Type B pancreatic cell (in vitro differentiated cells): ENCODE measurements around the gene DENND2D. TPM values are rescaled to one million over a fixed set of nuclear protein-coding genes. Genes with fewer than 3 reads are reported as not detected.

Source experiments
- DNase-seq: peaks from one replicate; pipeline ENCODE4 v3.0.0; 2021; ENCODE audit warnings: mixed read lengths; ENCODE audit not compliant: unreplicated experiment; ENCODE audit errors: extremely low spot score
- H3K27ac Mint-ChIP-seq: 2 replicates; pipeline ENCODE4 v1.8.0; 2021; ENCODE audit warnings: mild to moderate bottlenecking, mixed read lengths
- H3K27me3 Mint-ChIP-seq: 2 replicates; pipeline ENCODE4 v1.8.0; 2021; ENCODE audit warnings: mixed read lengths
- H3K36me3 Mint-ChIP-seq: 2 replicates; pipeline ENCODE4 v1.8.0; 2021; ENCODE audit warnings: mixed read lengths
- H3K4me1 Mint-ChIP-seq: one replicate; pipeline ENCODE4 v1.8.0; 2021; ENCODE audit warnings: mixed read lengths; ENCODE audit not compliant: unreplicated experiment
- H3K4me3 Mint-ChIP-seq: 2 replicates; pipeline ENCODE4 v1.8.0; 2021; ENCODE audit warnings: mild to moderate bottlenecking, mixed read lengths
- H3K9me3 Mint-ChIP-seq: 2 replicates; pipeline ENCODE4 v1.8.0; 2021; ENCODE audit warnings: mixed read lengths
- CTCF ChIP-seq: fragments of 200-600 bp; sonication (generic); conservative IDR thresholded peaks from 2 replicates; pipeline ENCODE4 v1.5.0; 2021; ENCODE audit warnings: antibody characterized with exemption, mild to moderate bottlenecking
- total RNA-seq: library from RNA; stranded (reverse); gene quantifications from 2 replicates; pipeline ENCODE4 v1.2.1, GENCODE V29; 2021; ENCODE audit warnings: low replicate concordance

DENND2D gene
- total RNA-seq, 1 donor from 2014 or later, result 6.3 TPM

DNA sequence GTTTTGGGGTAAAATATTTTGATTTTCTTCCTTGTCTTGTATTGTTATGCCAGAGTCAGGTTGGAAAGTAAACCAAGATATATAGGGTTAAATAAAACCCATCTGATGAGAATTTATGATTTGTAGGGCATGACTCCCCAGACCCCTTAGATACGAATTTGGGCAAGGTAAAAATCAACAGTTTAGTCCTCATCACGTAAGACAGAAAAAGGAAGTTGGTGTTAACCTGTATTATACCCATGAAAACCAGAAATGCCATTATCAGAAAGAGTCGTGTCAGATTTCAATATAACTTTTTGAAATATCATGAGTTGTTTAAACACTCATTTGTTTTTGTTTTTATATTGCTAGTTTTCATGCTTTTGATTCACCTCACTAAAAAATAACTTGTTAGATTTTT lies 48.6 kb downstream of the DENND2D start:
- Mint-ChIP-seq H3K4me3 (no peak overlapping the region), H3K9me3 (no peaks in the 10 kb centered on the region), H3K27me3 (no peaks in the 10 kb centered on the region), H3K36me3 (peaks cover 70% of the 10 kb centered on the region), H3K4me1 (no peaks in the 10 kb centered on the region), H3K27ac (no peak overlapping the region)
- no peak for DNase-seq
- TF ChIP-seq CTCF, result no peak

GRCh38 chr1:111148376-111148881 lies 52.0 kb downstream of the DENND2D start:
- H3K9me3 Mint-ChIP-seq, result no peaks in the 10 kb centered on the region
- peaks cover 46% of the 10 kb centered on the region for H3K36me3 Mint-ChIP-seq
- H3K27me3 Mint-ChIP-seq, result no peaks in the 10 kb centered on the region
- H3K27ac Mint-ChIP-seq, result no peak overlapping the region
- H3K4me3 Mint-ChIP-seq, result no peak overlapping the region
- no peak for DNase-seq
- TF ChIP-seq CTCF, result no peak
- H3K4me1 Mint-ChIP-seq, result peaks cover 6% of the 10 kb centered on the region

DNA sequence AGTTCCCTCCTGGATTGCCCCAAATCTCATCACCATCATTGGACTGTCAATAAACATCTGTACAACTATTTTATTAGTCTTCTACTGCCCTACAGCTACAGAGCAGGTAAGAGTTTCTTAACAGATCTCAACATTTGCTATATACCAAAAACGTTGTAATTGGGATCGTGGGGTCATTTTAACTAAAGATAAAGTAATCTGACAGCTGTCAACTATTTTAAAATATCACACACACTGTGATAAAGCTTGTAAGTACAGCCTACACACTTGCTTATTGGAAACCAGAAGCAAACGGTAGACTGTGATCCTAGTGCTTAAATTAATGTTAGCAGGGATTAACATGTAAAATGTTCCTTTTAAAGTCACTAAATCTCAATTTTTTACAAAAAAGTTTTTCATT lies 52.5 kb downstream of the DENND2D start:
- no peaks in the 10 kb centered on the region for H3K27me3 Mint-ChIP-seq
- TF ChIP-seq CTCF, result no peak
- peaks cover 9% of the 10 kb centered on the region for H3K4me1 Mint-ChIP-seq
- DNase-seq, result no peak
- no peak overlapping the region for H3K27ac Mint-ChIP-seq
- H3K36me3 Mint-ChIP-seq, result peaks cover 41% of the 10 kb centered on the region
- H3K9me3 Mint-ChIP-seq, result no peaks in the 10 kb centered on the region
- H3K4me3 Mint-ChIP-seq, result no peak overlapping the region

- H3K9me3 Mint-ChIP-seq, result no peaks in the 10 kb centered on the region
- H3K36me3 Mint-ChIP-seq, result peaks cover 24% of the 10 kb centered on the region
- peaks cover 16% of the 10 kb centered on the region for H3K4me1 Mint-ChIP-seq
- TF ChIP-seq CTCF, result no peak
- H3K27me3 Mint-ChIP-seq, result no peaks in the 10 kb centered on the region
- H3K4me3 Mint-ChIP-seq, result no peak overlapping the region
- DNase-seq, result no peak
- no peak overlapping the region for H3K27ac Mint-ChIP-seq
Observed at GRCh38 chr1:111145963-111146768, 54.3 kb downstream of the DENND2D start.

DNA sequence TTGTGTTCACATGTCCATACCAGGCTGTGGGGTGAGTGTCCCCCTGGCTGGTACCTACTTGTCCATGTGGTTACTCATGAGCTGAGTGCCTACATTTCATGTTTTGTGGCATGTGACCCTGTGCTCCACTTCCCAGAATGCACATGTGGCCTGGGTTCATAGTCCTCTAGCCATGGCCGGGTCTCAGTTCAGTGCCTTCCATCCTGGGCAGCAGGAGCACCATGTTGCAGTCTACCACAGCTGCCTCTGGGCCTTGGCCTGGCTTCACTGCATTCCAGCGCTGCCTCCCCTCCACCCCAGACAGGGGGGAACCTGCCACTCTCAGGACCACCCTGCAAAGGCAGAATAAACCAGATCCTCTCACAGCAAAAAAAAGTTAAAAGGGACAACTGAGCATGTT lies 54.9 kb downstream of the DENND2D start:
- Mint-ChIP-seq H3K4me1 (peaks cover 19% of the 10 kb centered on the region), H3K36me3 (peaks cover 20% of the 10 kb centered on the region), H3K4me3 (no peak overlapping the region), H3K27ac (no peak overlapping the region), H3K9me3 (no peaks in the 10 kb centered on the region), H3K27me3 (no peaks in the 10 kb centered on the region)
- DNase-seq, result no peak
- no peak for TF ChIP-seq CTCF
